TTC549 (cell line): ENCODE data around the gene TRAF1.
"Not testable (repeated sequence)": the region's sequence is repeated elsewhere in the genome, so short reads cannot be mapped to it uniquely, and the experiment has no call there.

Source experiments
- FAIRE-seq: peaks from 2 replicates; lab custom pipeline; 2012; peaks lifted over from hg19 to GRCh38; lab: Jason Lieb, UNC

The TRAF1 gene, protein sequence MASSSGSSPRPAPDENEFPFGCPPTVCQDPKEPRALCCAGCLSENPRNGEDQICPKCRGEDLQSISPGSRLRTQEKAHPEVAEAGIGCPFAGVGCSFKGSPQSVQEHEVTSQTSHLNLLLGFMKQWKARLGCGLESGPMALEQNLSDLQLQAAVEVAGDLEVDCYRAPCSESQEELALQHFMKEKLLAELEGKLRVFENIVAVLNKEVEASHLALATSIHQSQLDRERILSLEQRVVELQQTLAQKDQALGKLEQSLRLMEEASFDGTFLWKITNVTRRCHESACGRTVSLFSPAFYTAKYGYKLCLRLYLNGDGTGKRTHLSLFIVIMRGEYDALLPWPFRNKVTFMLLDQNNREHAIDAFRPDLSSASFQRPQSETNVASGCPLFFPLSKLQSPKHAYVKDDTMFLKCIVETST

DNA sequence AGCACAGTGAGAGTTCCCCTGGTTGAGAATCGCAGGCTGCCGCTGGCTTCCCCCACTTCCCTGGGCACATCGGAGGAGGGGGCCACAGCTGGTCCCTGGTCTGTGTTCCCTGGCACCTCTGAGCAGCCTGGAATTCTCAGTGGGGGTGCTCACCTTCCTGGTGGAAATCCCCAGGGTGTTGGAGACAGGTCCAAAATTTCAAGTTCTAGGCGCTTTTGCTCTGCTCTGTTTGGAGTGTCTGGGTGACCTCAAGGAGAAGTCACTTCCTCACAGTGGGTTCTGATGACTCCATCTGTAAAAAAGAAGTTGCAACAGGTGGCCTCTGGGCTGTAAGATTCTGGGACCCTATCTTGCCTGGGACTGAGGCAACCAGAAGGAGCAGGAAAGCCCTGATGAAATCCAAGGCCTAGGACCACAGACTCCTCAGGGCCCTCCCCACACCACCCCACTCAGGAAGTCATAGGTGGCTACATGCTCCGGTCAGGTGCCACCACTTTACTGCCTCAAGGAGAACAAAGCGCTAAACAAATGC, at the start of gene TRAF1:
Gene TRAF1, minus strand, starts transcription at position 400 of the 532 bp plus-strand sequence. CDS start 721 bp downstream, outside the sequence.
- FAIRE-seq = no peak

DNA sequence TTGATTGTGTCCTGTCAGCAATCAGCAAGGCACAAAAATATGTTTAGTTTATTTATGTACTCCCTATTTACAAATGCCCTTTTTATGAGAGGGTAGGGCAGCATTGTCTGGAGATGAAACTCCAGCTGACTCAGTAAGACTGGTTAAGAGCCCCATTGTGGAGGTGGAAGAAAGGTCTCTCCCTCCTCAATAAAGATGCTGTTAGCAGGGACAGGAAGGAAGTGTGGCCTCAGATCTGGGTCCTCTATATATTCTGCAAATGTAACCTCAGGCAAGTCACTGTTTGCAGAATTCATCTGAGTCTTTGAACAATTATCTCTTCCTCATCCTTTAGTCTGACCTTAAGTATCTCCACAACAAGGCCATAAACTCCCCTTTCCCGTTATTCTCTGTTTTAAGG, 48.3 kb upstream of the TRAF1 start:
- no peak for FAIRE-seq

DNA sequence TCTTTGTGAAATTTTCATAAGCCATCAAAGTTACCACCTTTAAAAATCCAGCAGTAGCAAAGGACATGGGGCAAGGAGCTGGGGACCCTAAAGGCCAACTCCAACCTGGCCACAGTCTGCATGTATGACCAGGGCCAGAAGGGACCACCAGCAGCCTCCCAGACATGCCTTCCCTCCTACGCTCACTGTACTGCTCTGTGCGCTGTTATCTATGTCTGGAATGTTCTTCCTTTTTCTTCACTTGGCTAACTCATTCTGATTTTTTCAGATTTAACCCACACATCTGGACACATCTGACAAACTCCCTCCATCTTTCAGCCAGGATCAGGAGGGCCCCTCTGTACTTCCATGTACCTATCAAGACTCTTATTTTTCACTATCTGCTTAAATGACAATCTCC, 47.6 kb upstream of the TRAF1 start:
- FAIRE-seq = no peak

DNA sequence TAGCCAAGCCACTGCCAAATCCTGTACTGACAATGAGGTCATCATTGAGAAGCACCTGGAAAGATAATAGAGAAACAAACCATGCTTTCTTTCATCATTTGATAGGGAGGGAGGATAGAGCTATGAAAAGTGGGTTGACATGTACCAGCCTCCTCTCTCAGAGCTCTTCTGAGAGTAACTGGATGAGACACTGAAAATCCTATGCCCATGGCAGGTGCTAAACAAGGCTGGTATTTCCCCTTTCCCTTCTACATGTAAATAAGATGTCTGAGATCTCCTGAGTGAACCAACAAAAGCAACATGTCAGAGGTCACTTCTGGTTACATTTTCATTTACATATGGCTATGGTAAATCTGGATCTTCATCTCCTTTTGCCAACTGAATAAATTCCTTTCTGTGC, 45.3 kb upstream of the TRAF1 start:
- no peak for FAIRE-seq

DNA sequence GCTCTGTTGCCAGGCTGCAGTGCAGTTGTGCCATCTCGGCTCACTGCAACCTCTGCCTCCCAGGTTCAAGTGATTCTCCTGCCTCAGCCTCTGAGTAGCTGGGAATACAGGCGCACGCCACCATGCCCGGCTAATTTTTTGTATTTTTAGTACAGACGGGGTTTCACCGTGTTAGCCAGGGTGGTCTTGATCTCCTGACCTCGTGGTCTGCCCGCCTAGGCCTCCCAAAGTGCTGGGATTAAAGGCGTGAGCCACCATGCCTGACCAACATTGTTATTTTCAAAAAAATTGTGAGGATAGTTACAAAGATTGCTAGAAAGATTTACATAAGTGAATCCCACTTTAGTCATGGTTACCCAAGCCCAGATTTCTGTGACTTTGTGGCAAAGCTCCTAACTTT, 44.9 kb upstream of the TRAF1 start:
- FAIRE-seq = not testable (repeated sequence)

DNA sequence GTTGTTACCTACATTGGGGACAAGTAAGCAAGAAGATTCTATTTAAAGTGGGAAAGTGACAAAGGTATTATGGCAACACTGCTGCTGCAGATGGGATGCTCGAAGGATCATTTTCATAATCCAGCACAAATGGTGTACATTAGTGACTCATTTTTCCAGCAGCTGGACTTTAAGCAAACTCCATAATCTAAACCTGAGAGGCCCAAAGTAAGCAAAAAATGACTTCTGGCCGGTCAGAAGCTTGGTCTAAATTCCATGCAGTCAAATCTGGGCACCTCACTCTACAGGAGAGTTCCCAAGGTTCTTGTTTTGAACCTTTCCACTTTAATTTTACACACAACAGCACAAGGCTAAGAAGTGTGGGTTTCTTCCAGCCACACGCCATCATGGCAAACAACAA, 43.6 kb upstream of the TRAF1 start:
- FAIRE-seq = no peak

DNA sequence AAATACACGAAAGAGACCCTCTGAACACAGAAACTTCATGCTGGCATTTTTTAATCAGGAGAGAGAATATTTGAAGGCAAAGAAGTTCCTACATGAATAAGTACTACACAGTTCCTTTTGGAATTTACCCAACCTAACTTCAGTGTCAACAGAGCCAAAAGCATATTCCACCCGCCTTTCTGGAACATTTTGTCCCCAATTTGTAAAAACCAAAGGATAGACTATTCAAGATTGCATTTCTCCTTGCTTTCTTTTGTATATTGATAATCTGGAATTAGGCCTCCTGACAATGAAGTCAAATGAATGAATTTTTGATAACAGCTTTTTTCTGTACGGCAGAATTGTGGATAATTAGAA, 39.4 kb upstream of the TRAF1 start:
- no peak for FAIRE-seq

DNA sequence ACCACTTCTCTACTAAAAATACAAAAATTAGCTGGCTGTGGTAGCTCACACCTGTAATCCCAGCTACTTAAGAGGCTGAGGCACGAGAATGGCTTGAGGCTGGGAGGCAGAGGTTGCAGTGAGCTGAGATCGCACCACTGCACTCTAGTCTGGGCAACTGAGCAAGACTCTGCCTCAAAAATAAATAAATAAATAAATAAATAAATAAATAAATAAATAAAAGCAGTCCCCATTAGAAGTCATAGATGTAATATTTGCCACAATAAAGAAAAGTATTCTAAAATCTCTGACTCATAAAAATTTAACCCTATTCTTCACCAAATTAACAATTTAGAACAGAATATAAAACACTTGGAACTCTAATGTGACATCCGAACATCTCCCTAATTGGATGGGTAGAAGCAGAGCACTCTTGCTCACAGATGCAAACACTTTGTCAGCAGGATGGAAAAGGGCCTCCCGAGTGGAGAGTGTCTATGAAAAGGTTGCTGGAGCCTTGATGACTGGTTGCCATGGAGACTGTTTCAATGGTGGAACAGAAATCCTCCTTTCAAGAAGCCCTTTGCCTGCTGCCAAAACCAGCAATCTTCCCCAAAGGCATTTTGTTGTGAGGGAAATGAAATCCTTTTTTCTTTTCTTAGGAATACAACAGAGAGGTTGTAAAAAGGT, 38.9 kb upstream of the TRAF1 start:
- no peak for FAIRE-seq

DNA sequence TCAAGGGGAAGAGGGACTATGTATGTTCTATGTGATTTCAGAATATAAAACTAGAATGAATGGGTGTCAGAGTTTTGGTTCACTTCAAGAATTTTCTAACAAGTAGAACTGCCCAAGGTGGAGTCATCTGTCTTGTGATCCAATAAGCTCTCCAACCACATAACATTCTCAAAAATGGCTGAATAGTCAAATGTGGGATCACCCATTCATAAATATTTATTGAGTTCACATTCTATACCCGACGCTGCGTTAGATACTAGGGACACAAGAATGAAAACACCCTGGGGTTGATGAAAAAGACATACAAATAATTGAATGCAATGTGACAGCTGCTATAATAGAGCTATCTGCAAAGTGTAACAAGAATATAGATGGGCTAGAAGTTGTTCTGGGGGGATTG, 35.3 kb upstream of the TRAF1 start:
- no peak for FAIRE-seq

DNA sequence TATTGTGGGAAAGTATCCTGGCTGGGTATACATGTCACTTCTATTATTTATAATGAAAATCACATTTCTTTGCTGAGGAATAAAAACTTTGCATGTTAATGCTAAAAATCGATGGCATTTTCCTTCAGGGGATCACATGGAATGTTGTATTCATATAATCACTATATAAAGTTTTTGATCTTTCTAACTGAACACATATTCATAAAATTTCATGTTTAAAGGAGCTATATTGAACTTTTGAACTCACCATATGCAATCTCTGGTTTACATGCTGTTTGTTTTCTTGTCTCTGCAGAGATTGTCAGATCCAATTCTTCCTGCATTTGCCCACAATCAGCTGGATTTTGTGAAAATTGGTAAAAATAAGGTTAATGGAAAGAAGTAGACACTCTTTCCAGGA, 33.4 kb upstream of the TRAF1 start:
- FAIRE-seq = no peak

DNA sequence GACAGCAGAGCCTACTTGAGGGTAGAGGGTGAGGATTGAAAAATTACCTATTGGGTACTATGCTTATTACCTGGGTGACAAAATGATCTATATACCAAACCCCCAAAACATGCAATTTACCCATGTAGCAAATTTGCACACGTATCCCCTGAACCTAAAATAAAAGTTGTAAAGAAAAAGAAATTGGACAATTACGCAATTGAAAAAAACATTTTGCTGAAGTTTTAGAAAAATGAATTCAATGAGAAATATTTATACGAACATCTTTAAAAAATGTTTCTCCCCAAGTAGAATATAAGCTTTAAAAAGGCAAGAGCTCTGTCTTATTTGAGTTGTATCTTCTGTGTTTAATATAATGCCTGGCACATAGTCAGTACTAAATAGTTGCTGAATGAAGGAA, 30.3 kb upstream of the TRAF1 start:
- no peak for FAIRE-seq

DNA sequence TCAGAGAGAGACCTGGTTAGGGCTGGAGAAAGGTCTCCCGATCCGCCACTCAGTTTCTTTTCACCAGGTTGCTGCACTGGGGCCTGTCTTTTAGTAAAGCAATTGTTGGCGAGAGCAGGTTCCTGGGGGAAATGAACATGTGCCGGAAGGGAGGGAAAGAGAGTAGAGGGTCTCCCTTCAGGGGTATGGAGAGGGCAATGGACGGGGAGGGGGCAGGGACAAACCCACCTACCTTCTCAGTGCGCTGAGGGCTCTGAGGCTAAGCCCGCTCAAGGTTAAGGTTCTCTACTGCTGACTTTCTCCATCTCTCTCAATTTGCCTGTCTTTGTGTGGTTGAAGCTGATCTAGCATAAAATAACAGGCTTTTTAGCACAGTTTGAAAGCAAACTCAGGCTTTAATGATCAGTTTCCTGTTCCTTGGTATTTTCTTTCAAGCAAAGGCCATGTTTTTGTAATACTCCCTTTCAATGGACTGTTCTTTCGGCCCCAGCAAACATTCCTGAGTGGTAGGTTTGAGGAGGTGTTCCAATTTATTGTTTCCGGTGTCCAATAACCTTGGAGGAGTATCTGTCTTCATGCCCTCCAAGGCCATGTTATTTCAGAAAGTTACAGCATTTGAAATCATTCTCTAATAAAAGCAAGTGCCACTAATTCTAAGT, 25.5 kb upstream of the TRAF1 start:
- FAIRE-seq = no peak

DNA sequence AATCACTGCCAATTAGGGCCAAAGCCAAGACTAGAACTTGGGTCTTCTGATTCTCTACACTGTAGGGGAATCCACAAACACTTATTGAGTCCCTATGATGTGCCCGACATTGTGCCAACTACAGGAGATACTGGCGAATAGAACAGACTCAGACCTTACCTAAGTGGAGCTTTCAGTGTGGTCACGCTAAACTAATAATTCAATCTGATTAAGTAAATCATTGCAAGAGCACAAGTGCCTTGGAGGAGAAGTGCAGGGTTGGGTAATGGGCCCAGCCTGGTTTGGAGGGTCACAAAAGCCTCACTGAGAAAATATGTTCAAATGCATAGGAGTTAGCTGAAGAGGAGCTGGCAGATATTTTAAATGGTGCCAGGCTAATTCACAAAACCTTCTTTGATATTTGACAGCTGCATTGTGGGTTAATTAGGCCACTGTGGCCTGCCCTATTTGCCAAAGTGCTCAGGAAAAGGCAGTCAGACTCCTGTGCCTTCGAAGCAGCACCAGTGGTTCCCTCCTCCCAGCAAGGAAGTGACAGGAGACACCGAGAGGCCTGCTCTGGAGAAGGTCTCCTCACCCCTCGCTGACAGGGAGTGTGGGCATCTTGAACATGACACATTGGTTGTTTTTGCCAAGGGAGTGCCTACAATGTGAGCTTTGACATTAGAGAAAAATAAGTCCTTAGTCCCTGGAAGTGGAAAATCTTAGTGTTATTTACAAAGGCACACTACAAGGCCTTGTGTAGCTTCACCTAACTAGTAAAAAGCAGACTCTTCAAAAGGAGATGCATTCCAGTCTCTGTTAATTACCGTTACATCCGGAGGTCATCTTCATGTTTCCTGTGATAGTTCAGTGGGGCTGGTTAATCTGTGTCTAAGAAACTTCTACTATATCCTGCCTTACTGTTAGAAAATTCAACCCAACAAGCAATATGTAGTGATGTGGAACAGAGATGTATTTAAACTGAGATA, 24.1 kb upstream of the TRAF1 start:
- no peak for FAIRE-seq

DNA sequence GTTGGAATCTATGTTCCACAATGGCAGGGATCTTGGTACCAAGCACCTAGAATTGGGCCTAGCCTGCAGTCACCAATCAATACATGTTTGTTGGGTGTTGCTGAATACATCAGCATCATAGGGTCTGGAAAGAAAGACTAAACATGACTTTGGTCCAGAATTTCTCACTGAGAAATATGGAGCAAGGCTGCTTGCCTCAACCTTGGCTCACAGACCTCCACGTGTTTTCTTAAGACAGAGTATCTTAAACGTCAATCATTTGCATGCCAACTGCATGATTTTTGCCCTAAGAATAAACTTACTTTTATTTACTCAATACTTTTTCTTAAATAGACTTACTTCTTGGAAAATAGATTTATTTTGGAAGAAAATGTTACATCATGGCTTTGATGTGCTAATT, 22.7 kb upstream of the TRAF1 start:
- FAIRE-seq = no peak

DNA sequence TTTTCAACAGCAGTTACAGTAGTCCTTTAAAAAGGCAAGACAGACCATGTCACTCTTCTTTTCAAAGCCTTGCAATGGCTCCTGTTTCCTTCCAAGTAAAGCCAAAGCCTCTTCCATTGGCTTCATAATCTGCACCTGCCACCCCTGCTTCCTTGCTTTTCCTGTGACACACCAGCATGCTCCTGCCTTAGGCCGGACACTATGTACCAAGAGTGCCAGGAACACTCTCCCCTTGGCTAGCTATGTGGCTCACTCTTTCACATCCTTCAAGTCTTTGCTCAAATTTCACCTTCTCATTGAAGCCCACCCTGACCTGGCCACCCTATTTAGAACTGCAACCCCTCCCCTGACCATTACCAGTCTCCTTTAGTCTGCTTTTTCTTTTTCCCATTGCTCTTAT, 22.2 kb upstream of the TRAF1 start:
- no peak for FAIRE-seq

DNA sequence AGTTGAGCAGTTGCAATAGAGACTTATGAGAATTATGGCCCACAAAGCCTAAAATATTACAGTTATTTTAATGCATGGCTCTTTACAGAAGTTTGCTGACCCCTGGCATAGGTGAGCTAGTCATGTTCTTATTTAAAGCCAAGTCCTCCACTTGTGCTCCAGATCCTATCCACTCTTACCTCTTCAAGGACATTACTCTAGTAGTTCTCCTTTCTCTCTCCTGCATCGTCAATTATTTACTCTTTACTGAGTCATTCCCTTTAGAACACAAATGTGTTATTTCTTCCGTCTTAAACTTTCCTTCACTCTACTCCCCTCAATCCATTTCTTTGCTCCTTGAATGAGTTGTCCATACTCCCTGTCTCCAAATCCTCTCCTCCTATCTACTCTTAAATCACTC, 20.6 kb upstream of the TRAF1 start:
- FAIRE-seq = no peak

DNA sequence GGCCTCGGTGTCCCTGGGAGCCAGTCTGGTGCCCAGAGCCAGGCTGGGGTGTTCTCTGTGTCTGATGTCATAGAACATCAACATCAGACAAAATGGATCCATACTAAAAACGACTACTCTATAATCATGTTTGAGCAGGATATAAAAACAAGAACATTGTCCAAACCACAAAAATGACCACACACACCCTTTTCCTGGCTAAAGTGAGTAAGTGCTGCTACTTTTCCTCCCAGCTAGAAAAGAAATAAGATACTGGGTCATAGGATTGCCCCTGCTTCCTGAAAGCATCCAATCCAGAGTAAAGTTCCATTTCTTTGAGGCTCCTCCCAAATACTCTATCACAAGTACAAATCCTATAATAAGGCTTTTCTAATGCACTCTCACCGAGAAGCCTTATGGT, 19.7 kb upstream of the TRAF1 start:
- no peak for FAIRE-seq

DNA sequence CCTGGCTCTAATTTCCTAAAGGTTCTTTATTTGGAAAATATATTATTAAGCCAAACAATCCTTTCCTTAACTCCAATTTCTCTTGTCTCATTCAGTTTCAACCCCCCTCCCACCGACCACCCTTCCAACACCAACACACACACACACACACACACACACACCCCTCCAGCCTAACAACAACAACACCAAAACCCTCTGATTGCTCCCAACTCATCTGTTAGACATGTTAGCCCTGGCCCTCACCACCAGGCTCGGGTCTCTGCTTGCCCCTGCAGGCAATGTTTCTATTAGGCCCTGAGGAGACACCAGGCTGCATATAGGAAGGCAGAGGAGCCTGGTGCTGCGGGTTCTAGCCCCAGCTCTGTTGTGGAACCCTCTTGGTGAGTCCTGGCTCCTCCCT, 18.4 kb upstream of the TRAF1 start:
- no peak for FAIRE-seq

DNA sequence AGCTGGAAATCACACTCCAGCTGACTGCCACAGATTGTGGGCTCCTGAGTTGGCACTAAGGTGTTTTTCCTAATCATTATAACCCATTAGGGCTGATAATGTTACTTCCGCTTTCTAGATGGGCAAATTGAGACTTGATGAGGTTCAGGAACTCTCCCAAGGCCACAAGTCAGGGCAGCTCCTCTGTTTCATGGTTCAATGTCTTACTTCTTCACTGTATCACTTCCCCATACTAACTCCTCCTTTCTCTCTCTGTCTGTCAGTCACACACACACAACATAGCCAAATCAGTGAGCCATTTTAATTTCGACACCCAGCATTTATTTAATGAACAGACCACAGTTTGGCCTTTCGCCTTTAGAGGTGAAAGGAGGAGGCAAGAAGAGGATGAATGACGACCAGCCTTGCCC, 17.8 kb upstream of the TRAF1 start:
- no peak for FAIRE-seq

DNA sequence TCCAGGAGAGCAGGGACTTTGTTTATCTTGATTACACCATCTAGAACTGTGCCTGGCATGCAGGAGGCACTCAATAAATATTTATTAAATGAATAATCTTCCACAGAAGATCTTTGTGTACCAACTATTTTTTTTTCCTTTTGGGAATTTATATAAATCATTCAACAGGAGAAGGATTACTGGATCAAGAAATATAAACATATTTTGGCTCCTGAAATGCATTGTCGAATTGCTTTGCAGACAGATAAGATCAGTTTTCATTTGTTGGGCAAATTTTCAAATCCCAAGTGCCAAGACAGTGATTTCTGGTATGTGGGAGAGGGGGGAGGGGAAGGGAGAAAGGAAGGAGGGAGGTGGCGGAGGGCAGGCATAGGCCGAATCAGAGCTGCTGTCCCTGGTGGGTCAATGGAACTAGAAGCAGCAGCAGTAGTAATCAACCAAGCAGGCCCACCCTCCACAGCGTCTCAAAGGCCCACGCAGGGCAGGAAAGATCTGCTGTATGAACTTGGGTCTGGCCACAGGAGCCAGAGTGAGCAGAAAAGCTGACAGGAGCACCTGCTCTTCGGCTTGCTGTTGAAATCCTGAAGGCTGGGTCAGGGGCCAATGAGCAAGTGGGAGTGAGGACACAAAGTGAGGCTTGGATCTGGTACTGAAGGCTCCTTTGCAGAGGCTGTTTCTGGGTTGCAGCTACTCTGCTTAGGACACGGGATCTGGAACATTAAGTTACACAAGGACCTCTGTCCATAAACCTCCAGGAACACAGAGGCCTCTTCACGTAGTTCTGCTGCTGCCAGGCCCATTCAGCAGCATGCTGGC, 15.8 kb upstream of the TRAF1 start:
- no peak for FAIRE-seq
